Measurements from ENCODE around the gene CLCN4.

Gene CLCN4

DNA sequence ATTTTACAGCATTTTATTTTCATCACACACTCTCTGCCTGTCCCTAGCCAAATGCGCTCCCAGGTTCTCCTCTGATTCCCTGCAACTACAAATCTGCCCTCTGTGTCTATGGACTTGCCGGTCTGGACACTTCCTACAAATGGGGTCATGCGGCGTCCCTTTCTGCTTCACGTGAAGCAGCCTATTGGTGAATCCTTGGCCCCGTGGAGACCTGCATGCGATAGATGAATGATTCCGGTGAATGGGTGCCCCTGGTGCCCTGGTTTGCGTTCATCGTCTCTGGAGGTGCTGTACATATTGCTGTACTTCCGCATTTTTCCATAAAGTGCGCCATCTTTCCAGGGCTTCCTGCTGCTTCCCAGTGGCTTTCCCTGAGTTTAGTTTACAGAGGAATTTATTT lies 27.5 kb upstream of the CLCN4 start:
- in situ Hi-C loops (cut with MboI; ENCODE audit: low sequenced_read_pairs), result no loop called here

DNA sequence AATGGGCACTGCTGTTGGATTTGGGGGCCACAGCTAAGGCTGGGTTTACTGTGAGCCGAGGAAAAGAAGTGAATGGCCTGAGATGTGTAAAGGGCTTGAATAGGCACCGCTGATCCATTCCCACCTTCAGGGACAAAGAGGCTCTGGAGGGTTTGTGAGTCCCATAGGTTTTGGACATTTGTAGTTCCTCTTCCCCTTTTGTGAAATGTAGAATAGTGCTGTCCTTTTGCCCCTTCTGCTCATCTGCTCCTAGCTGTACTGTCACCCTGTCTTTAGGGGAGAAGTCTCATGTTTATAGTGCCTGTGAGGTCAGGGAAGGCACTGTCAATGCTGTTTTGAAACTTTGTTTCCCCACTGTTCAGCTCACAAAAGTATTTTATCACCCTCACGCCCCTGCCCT lies 26.4 kb upstream of the CLCN4 start:
- in situ Hi-C loops (cut with MboI; ENCODE audit: low sequenced_read_pairs), result no loop called here

DNA sequence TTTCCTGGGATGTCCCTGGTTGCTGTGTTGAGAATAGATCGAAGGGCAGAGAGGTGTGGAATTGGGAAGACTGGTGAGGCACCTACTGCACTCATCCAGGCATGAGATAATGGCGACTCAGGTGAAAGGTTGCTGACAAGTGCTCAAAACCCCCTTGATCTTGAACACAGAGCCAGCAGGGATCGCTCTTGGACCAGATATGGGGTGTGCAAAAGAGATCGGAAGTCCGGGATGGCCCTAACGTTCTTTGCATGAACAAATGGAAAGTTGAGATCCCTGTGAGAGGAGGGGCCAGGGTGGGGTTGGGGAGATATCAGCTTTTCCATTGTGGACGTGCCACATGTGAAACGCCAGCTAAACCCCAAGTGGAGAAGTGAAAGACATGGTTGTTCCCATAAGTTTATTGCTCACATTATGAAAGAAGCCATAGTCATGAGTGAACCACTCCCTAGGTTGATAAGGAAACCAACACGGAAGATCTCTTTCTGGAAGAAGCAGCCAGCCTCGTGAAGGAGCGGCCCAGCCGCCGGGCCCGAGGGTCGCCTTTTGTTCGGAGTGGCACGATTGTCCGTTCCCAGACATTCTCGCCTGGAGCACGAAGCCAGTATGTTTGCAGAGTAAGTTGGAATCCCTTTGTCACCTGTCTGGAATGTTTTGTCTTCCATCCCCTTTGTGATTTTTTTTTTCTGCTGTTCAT lies 22.6 kb upstream of the CLCN4 start:
- in situ Hi-C loops (cut with MboI; ENCODE audit: low sequenced_read_pairs), result no loop called here

DNA sequence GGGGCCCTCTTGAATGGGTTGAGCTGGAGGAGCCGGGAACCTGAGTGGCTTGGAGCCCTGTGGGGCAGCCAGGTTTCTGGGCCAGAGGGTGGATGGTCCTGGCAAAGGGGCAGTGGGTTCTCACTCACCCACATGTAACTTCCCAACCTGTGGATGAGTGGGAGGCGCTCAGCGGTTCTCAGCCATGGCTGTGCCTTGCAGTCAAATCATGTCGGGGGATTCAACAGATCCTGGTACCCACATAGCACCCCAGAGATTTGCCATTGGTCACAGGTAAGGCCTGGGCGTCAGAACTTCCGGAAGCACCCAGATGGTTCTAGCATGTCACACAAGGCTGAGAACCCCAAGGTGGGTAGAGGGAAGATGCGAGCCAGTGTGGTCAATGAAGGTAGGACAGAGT lies 21.9 kb upstream of the CLCN4 start:
- in situ Hi-C loops (cut with MboI; ENCODE audit: low sequenced_read_pairs), result no loop called here

DNA sequence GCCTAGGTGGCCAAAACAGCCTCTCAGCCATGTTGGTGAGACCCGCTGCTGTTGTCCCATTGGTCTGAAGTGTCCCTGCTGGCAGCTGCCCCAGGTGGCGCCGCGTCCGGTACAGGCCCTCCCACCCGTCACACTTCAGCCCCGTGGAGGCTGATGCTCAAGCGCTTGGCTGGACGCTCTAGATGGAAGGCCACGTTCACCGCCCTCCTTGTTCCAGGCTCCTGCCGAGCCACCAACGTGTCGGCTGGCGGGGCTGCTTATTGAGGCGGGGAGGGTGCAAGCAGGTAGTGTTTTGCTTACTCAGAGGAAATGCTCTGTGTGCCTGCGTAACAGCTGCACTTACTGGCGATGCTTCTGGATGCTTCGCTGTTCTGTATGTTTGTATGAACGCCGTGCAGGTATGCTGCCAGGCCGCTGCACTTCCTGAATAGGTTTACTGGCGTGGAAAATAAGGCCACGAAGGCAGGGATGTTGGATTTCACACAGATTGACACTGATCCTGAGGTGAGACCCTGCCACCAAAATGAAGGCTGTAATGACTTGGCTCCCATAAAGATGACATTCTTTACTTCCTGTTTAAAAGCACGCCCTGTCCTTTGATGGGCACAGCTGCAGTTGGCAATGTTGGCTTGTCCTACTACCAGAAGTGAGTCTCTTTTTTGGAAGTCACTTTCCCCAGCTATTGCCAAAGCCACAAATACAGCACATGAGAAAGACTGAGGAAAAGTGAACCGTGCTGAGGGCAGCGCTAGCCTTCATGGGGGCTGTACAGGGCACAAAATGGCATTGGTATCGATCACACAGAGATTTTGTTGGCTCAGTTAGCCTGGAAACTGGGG lies 21.0 kb upstream of the CLCN4 start:
- in situ Hi-C loops (cut with MboI; ENCODE audit: low sequenced_read_pairs), result no loop called here

DNA sequence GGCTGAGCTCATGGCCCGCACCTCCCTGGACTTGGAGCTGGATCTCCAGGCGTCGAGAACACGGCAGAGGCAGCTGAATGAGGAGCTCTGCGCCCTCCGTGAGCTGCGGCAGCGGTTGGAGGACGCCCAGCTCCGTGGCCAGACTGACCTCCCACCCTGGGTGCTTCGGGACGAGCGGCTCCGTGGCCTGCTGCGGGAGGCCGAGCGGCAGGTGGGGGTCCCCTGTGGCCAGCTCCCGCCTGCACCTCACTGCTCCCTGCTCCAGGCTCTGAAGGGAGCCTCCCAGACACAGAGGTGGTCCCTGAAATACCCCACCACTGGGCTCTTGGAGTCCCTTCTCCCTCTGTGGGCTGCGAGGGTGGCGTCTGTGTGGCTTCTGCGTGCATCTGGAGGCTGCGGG lies 18.0 kb upstream of the CLCN4 start:
- in situ Hi-C loops (cut with MboI; ENCODE audit: low sequenced_read_pairs), result no loop called here

DNA sequence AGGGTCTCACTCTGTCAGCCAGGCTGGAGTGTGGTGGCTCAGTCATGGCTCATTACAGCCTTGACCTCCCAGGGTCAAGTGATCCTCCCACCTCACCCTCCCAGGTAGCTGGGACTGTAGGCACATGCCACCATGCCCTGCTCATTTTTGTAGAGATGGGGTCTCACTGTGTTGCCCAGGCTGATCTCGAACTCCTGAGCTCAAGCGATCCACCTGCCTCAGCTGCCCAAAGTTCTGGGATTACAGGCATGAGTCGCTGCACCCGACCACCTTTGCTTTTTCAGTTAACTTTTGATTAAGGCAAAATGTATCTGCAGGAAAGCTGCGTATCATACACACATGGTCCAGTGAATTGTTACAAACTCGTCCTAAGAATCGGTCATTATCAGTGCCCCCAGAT lies 16.5 kb upstream of the CLCN4 start:
- in situ Hi-C loops (cut with MboI; ENCODE audit: low sequenced_read_pairs), result no loop called here

DNA sequence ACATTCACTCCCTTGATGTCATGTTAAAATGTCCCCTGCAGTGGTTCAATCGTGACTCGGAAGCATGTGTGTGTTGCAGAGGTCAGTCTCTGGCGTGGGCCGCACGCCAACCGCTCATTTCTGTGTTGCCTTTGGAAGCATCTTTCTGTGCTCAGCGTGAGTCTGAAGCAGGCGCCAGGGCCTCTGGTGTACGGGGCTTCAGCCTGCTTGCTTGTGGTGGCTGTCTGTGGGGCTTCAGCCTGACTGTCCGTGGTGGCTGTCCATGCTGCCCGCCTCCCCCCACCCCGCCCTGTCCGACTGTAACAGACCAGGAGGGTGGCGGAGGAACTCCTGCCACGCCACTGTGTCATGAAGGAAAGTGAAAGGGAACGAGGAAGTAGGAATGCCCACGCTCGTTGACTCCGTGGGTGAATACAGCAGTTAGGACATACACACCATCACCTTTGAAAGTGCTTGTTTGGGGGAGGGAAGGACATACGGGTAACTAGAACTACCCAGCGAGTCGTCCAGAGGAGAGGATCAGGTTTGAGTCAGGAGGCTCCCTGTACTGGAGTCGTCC lies 14.7 kb upstream of the CLCN4 start:
- in situ Hi-C loops (cut with MboI; ENCODE audit: low sequenced_read_pairs), result no loop called here

DNA sequence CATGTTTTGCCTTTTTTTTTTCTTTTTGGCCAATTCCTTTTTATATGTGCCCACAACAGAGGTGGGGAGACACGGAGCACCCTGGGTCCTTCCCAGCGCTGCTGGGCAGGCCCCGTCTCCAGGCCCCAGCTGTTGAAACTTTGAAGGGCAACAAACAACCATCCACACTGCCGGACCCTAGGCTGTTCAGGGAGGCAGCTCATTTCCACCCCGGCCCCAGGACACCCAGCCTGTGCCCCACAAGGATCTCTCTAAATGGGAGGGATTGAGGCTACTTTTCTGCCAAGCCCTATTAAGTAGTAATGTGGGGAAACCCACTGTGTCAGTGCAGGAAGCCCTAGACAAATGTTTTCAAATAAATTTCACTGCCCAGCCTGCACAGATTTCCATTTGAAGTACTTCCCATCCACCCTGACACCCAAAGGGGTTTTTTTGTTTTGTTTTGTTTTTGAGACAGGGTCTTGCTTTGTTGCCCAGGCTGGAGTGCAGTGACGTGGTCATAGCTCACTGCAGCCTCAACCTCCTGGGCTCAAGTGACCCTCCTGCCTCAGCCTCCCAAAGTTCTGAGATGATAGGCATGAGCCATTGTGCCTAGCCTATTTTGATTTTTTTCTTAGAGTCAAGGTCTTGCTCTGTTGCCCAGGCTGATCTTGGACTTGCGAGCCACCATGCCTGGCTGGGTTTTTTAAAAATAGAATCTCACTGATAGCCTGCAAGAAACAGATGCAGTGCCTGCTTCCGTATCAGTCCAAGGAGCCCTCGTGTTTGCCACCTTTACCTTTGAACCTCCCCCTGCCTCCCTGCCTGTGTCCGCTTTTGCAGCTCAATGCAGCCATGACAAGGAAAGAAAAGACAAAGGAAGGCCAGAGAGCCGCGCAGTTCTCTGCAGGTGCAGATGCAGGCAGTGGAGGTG lies 13.4 kb upstream of the CLCN4 start:
- in situ Hi-C loops (cut with MboI; ENCODE audit: low sequenced_read_pairs), result no loop called here

DNA sequence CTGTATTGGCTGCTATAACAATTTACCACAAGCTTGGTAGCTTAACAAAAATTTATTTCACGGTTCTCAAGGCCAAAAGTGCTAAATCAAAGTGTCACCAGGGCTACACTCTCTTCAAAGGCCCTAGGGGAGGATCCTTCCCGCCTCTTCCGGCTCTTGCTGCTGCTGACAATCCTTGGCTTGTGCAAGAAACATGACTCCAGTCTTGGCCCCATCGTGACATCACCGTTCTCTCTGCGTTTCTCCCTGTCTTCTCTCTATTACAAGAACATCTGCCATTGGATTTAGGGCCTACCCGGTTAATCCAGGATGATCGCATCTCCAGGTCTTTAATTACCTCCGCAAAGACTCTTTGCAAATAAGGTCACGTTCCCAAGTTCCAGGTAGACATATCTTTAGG lies 10.4 kb upstream of the CLCN4 start:
- in situ Hi-C loops (cut with MboI; ENCODE audit: low sequenced_read_pairs), result no loop called here

DNA sequence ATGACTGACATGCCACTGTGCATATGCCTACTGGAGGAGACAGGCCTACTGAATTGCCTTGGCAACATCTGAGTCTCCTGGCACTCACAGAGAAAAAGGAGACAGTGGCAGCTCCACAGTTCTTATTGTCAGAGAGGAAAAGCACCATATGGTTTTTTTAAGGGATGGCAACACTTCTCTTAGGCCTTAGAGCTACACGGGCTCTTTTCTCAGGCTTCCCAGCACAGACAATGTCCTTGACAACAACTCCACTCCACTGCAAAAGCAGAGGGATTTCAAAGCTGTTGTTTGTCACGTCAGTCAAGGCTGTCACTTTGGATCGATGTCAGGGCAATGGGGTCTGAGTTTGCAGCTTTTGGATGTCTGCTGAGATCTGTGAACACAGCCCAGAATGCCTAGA lies 4.7 kb upstream of the CLCN4 start:
- in situ Hi-C loops (cut with MboI; ENCODE audit: low sequenced_read_pairs), result no loop called here

DNA sequence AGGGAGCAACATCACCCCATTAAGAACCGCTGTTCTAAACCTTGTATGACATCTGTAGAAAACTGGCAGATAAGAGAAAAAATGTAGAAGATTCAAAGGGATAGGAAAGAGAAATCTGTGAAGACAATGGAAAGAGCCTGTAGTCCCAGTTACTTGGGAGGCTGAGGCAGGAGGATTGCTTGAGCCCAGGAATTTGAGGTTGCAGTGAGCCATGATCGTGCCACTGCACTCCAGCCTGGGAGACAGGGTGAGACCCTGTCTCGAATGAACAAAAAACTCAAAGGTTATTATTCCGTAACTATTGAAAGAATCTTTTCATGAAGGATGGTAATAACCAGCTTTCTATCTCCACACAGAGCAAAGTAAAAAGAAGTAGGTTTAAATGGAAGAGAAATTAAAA lies 1.6 kb upstream of the CLCN4 start:
- in situ Hi-C loops (cut with MboI; ENCODE audit: low sequenced_read_pairs), result no loop called here

DNA sequence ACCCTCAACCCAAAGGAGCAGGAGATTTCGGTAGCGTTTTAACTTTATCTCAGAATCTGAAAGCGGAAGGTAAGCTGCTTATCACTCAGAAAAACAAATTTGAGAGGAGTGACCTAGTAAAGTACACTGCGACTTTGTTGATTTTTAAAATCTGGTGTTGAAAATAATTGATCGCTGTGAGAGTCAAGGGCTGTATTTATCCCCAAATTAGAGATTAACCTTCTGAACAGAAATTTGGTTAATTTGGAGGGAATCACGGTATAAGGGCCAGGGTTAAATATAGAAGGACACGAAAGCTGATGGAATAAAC lies 212 bp downstream of the CLCN4 start:
- in situ Hi-C loops (cut with MboI; ENCODE audit: low sequenced_read_pairs), result no loop called here

DNA sequence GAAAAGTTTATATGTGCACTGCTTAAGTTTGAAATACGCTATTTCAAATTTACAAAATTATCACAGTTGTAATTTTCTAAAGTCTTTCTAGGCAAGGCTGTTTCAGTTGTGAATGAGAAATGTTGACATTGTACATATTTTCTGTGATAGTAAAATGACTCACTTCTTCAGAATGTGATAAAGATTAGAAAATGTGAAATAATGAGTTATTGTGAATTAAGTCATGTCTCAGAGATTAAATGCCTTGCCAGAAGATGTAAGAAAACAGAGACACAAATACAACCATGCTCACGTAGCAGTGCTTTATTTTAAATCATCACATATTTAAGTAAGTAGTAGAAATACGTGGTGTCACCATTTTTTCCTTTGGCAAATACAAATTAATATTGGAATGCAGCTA lies 768 bp downstream of the CLCN4 start:
- in situ Hi-C loops (cut with MboI; ENCODE audit: low sequenced_read_pairs), result no loop called here

DNA sequence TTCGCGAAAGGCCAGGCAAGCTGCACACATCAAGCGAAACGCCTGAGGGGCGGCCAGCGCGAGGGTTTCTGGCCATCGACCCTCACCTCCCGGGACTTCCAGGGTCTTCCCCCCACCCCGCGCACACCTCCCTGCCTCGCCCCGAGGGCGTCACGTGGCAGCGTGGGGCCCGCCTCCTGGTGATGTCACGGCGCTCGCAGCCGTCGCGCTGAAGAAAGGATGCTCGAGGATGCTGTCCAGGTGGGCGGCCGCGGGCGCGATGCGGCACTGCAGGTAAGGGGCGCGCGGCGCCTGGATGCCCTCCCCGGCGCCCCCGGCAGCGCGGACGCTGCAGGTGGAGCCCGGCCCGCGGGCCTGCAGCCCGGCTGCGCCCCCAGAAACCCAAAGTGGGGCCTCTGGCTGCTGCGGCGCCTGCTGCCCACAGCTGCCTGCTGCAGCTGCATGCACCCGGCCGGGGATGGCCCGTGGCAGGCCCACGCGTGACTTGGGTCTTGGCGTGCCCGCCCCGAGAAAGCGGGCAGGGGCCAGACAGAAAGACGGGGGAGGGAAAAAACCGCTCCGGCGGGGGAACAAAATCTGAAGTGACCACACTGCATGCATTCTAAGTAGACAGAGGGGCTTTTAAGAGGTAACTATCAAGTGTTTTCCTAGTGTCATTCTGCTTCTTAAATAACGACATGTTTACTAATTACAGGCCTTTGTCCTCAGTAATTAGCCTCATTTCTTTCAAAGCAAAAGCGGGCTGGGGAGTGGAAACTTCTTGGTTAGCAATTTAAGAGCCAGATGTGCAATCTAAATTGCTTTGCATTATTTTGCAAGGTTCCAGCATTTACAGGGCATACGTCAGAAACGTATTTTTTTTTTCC lies 1.7 kb downstream of the CLCN4 start:
- in situ Hi-C loops (cut with MboI; ENCODE audit: low sequenced_read_pairs), result no loop called here

DNA sequence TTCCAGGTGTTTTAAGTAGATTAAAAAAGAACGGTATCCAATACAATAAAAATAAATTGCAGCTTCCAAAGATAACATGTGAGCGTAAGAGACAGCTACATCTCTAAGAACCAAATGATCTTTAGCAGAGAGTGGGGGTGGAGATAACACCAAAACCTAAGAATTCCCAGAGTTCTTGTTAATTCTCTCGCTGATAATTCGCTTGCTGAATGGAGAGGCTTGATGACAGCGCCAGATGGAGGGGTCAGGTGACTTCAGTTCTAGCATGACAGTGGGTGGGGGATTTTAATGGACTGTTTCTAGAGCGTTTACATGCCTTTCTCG lies 2.3 kb downstream of the CLCN4 start:
- in situ Hi-C loops (cut with MboI; ENCODE audit: low sequenced_read_pairs), result no loop called here

DNA sequence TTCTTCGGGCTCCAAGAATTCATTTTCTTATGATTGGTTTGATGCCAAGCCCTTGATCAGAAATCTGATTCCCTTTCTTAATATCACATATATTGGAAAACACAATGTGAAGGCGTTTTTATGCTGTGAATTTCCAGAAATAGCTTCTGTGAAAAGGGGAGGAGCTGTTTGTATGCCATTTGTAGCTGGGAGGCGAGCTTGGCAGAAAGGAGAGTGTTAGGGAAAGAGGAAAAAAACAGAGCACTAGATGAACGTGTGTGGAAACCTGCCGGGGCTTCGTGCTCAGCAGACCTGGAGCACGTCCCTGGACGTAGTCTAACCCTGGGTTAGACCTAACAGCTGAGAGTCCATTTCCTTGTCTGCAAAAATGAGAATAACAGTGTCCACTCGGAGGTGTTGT lies 3.4 kb downstream of the CLCN4 start:
- in situ Hi-C loops (cut with MboI; ENCODE audit: low sequenced_read_pairs), result no loop called here

DNA sequence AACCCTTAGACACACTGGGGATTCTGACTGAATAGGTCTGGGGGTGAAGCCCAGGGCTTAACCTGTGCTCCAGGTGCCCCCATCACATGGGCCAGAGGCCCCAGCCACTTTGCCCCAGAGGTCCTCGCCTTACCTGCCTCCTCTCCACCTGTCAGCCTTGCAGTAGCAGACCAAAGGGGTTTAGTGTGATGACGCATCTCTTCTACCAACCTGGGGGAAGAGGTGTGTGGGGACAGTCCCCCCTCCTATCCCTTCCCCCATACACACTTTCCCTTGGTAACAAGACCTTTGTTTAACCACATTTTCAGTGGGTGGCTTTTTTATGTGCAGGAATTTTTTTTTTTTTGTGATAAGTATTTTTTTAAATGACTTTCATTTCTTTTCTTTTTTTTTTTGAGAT lies 6.3 kb downstream of the CLCN4 start:
- in situ Hi-C loops (cut with MboI; ENCODE audit: low sequenced_read_pairs), result no loop called here

DNA sequence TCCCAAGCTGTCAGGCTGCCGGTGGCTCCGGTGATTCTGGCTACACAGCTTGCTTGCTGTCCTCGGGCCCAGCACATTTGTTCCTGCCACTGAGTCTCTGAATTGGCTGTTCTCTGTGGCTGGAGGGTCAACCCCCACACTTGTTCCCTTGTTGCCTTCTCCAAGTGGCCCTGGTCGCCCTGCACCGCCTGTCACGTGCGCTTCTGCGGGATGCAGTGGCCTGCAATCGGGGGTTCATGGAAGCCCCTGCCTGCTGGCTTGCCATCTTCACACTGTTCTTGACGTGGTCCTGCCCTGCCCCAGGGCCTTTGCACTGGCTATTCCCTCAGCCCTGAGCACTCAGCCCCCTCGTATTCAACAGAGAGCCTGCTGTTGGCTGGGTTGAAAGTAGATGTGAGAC lies 8.1 kb downstream of the CLCN4 start:
- in situ Hi-C loops (cut with MboI; ENCODE audit: low sequenced_read_pairs), result no loop called here

DNA sequence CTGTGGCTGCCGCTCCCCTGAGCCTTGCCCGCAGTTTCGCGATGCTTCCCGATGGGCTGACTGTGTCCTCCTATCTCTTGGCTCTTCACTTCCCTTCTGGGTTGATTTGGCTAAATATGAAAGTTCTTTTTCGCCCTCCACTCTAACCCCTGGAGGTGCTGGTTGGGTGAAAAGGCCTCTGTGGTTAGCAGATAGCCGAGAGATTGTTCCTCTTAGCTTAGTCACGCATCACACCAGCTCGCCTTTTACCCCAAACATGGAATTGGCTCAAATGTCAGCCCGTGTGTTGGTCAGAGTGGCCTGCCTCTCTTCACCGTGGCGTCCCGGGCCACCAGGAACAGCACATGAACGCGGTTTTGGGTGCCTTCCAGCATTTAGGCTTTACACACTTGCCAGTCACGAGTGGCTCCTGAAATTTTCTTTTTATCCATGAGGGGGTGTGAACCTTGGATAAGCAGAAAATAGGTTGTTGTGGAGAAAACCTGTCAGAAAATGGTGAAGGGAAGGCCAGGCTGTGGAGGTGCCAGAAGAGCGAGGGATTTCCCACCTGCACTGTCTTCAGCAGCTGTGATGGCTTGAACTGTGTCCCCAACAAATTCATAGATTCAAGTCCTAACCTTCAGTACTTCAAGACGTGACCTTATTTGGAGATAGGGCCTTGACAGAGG lies 8.9 kb downstream of the CLCN4 start:
- in situ Hi-C loops (cut with MboI; ENCODE audit: low sequenced_read_pairs), result no loop called here
